IMR-90 (cell line): Measurements from ENCODE around the gene CD19. TPM values are rescaled to one million over a fixed set of nuclear protein-coding genes. Genes with fewer than 3 reads are reported as not detected.

Experiments used
- ATAC-seq: fragments of 200-7000 bp; cut with Tn5 transposase; 2 replicates; pipeline ENCODE4 v1.9.1; 2020; ENCODE audit warnings: low read depth, mild to moderate bottlenecking, moderate library complexity
- BruUV-seq: library from RNA; stranded (reverse); fragments of 400-500 nt; replicated peaks from 2 replicates; lab custom pipeline; 2021; lab: Mats Ljungman, UMichigan
- CTCF ChIA-PET: fragments of 300-600 bp; formaldehyde crosslinking; extraction: SDS; loops from one replicate; lab custom pipeline; 2021; ENCODE audit warnings: antibody characterized with exemption; lab: Yijun Ruan, JAX
- POLR2A ChIA-PET: fragments of 300-600 bp; sonication (Branson Sonifier 250); formaldehyde crosslinking; loops from one replicate; lab custom pipeline; 2022; ENCODE audit warnings: antibody characterized with exemption; ENCODE audit not compliant: unreplicated experiment; lab: Charles Lee
- DNase-seq: peaks from one replicate; pipeline ENCODE4 v3.0.0; 2013
- H2AFZ ChIP-seq: replicated peaks from 2 replicates; pipeline ENCODE3; 2013; ENCODE audit warnings: low read length, mild to moderate bottlenecking; ENCODE audit not compliant: poor library complexity
- H2AK5ac ChIP-seq: 2 replicates; pipeline ENCODE4 v1.6.1; 2013; ENCODE audit warnings: low read depth, low read length, inconsistent platforms
- H2AK9ac ChIP-seq: replicated peaks from 2 replicates; pipeline ENCODE3; 2013; ENCODE audit warnings: mild to moderate bottlenecking, low read depth, low read length, moderate library complexity; ENCODE audit not compliant: poor library complexity
- H2BK120ac ChIP-seq: 2 replicates; pipeline ENCODE4 v1.6.1; 2013; ENCODE audit warnings: low read depth, low read length, inconsistent platforms
- H2BK15ac ChIP-seq: 3 replicates; pipeline ENCODE4 v1.6.1; 2013; ENCODE audit warnings: low read depth, low read length, inconsistent platforms
- H2BK20ac ChIP-seq: 2 replicates; pipeline ENCODE4 v1.6.1; 2013; ENCODE audit warnings: low read depth, mild to moderate bottlenecking, inconsistent platforms, low read length, moderate library complexity
- H2BK5ac ChIP-seq: 2 replicates; pipeline ENCODE4 v1.6.1; 2013; ENCODE audit warnings: mild to moderate bottlenecking, low read depth, low read length, inconsistent platforms; ENCODE audit not compliant: poor library complexity, severe bottlenecking
- H3K14ac ChIP-seq: replicated peaks from 2 replicates; pipeline ENCODE4 v1.6.1; 2013; ENCODE audit warnings: low read depth, low read length, inconsistent platforms
- H3K18ac ChIP-seq: 2 replicates; pipeline ENCODE4 v1.6.1; 2013; ENCODE audit warnings: low read depth, low read length, control low read depth
- H3K23ac ChIP-seq: 2 replicates; pipeline ENCODE4 v1.6.1; 2013; ENCODE audit warnings: low read depth, low read length, inconsistent platforms
- H3K27ac ChIP-seq: 2 replicates; pipeline ENCODE4 v1.5.1; 2013; ENCODE audit warnings: mild to moderate bottlenecking, control low read depth, low read length; ENCODE audit not compliant: insufficient read depth
- H3K27me3 ChIP-seq: 2 replicates; pipeline ENCODE4 v1.6.1; 2013; ENCODE audit warnings: low read length; ENCODE audit not compliant: control insufficient read depth, insufficient read depth
- H3K36me3 ChIP-seq: 2 replicates; pipeline ENCODE4 v1.6.1; 2013; ENCODE audit warnings: low read length, mixed read lengths; ENCODE audit not compliant: control insufficient read depth, insufficient read depth
- H3K4ac ChIP-seq: 2 replicates; pipeline ENCODE4 v1.6.1; 2013; ENCODE audit warnings: low read depth, low read length, inconsistent platforms
- H3K4me1 ChIP-seq: 2 replicates; pipeline ENCODE4 v1.6.1; 2013; ENCODE audit warnings: low read length, mixed read lengths; ENCODE audit not compliant: control insufficient read depth, insufficient read depth
- H3K4me2 ChIP-seq: 2 replicates; pipeline ENCODE4 v1.6.1; 2013; ENCODE audit warnings: low read depth, mild to moderate bottlenecking, control low read depth, low read length, moderate library complexity
- H3K4me3 ChIP-seq: 2 replicates; pipeline ENCODE4 v1.5.1; 2013; ENCODE audit warnings: low read depth, mild to moderate bottlenecking, control low read depth, low read length, moderate library complexity; ENCODE audit not compliant: insufficient read depth
- H3K56ac ChIP-seq: 2 replicates; pipeline ENCODE4 v1.6.1; 2013; ENCODE audit warnings: low read length, inconsistent platforms; ENCODE audit not compliant: insufficient read depth; ENCODE audit errors: extremely low read depth
- H3K79me1 ChIP-seq, 2 experiments: 2 replicates each; pipeline ENCODE4 v1.6.1; 2013; ENCODE audit warnings: low read length in 2 of 2, inconsistent platforms in 1 of 2, low read depth in 1 of 2
- H3K9ac ChIP-seq: 2 replicates; pipeline ENCODE4 v1.6.1; 2013; ENCODE audit warnings: low read depth, low read length, control low read depth
- H3K9me1 ChIP-seq: 2 replicates; pipeline ENCODE4 v1.6.1; 2013; ENCODE audit warnings: low read length, inconsistent platforms; ENCODE audit not compliant: insufficient read depth
- H3K9me3 ChIP-seq: 2 replicates; pipeline ENCODE4 v1.6.1; 2013; ENCODE audit warnings: low read length; ENCODE audit not compliant: control insufficient read depth, insufficient read depth
- H4K20me1 ChIP-seq: 2 replicates; pipeline ENCODE4 v1.6.1; 2013; ENCODE audit warnings: low read length, inconsistent platforms; ENCODE audit not compliant: insufficient read depth
- H4K5ac ChIP-seq: 2 replicates; pipeline ENCODE4 v1.6.1; 2013; ENCODE audit warnings: mild to moderate bottlenecking, low read depth, low read length, control low read depth
- H4K8ac ChIP-seq, 2 experiments: 2 replicates each; pipeline ENCODE4 v1.6.1; 2013; ENCODE audit warnings: low read depth in 2 of 2, low read length in 2 of 2, control low read depth in 1 of 2, inconsistent platforms in 1 of 2
- H4K91ac ChIP-seq: 2 replicates; pipeline ENCODE4 v1.6.1; 2013; ENCODE audit warnings: low read depth, low read length, inconsistent platforms; ENCODE audit not compliant: insufficient read depth
- CEBPB ChIP-seq: IDR thresholded peaks from 2 replicates; pipeline ENCODE4 v1.6.1; 2012; ENCODE audit warnings: low read depth, low read length, improper control_type of control experiment
- CTCF ChIP-seq: conservative IDR thresholded peaks from 2 replicates; pipeline ENCODE4 v1.5.1; 2012; ENCODE audit warnings: mild to moderate bottlenecking, low read depth, low read length, improper control_type of control experiment
- WGBS, 2 experiments: methylation state at CpG; one replicate each; pipeline versions ENCODE4 v1.1.5 to v1.1.7; 2013; ENCODE audit warnings: missing lambda C conversion rate in 2 of 2; ENCODE audit not compliant: insufficient read length in 1 of 2; ENCODE audit errors: extremely low coverage in 2 of 2; 5-methylcytosine and 5-hydroxymethylcytosine counted together
- dilution Hi-C: fragments of 300-500 bp; cut with HindIII; formaldehyde crosslinking; loops from one replicate; pipeline ENCODE4 v1.14.3; 2018; ENCODE audit warnings: low sequenced_read_pairs; ENCODE audit not compliant: unreplicated experiment
- in situ Hi-C: fragments of 300-500 bp; cut with MboI; formaldehyde crosslinking; loops from 3 replicates; pipeline ENCODE4 v1.14.3; 2019; ENCODE audit warnings: low sequenced_read_pairs, inconsistent platforms, mixed read lengths
- intact Hi-C: fragments of 100-400 bp; cut with micrococcal nuclease; formaldehyde crosslinking; loops from 2 replicates; pipeline ENCODE4 v1.10.0; 2022
- polyA plus RNA-seq, 3 experiments: library from polyadenylated mRNA; depleted of rRNA; stranded (reverse); fragments of >200 nt; gene quantifications; 2 replicates each; pipeline ENCODE4 v1.2.3, GENCODE V29; 2012; ENCODE audit warnings: low replicate concordance in 1 of 3
- total RNA-seq: library from RNA; depleted of rRNA; stranded (reverse); fragments of >200 nt; gene quantifications from 2 replicates; pipeline ENCODE4 v1.2.3, GENCODE V29; 2012

Gene CD19
- total and polyA plus RNA-seq, 2 of the 4 experiments (the other 2 are of a cell fraction), result not detected

DNA sequence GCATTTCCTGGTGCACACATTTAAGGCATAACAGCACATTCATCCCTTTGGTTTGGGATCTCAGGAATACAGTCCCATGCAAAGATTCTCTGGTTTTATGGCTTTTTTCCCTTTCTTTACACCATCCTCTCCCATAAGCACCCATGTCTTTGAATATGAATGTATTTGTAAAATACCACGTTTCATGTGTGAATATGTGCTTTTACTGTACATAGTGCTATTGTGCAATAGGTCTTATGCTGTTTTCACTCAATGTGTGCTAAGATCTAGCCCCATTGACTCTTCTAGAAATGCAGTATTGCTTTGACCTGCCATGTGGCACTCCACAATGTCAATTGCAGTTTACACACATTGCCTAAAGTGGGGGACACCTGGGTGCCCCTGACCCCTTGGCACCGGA lies 32.7 kb downstream of the CD19 start:
- Histone ChIP-seq H3K27ac (no peak overlapping the region), H3K4ac (no peak overlapping the region), H3K9me3 (no peaks in the 10 kb centered on the region), H2AK5ac (no peak overlapping the region), H3K14ac (no peak overlapping the region), H2BK5ac (no peak overlapping the region), H4K20me1 (no peaks in the 10 kb centered on the region; the same call in 1 of the 2 replicates), H3K9ac (no peak overlapping the region), H2BK15ac (no peak overlapping the region), H3K4me2 (no peak overlapping the region), H3K79me1 (peaks cover 5 to 7% of the 10 kb centered on the region in 2 experiments; a peak in 3 of 4 replicates), H3K36me3 (peaks cover 32% of the 10 kb centered on the region), H2BK20ac (no peak overlapping the region), H4K5ac (no peak overlapping the region), H3K18ac (no peak overlapping the region), H3K4me1 (no peaks in the 10 kb centered on the region), H3K23ac (no peak overlapping the region), H2BK120ac (no peak overlapping the region), H3K9me1 (no peaks in the 10 kb centered on the region), H2AK9ac (no peak overlapping the region), H4K91ac (no peak overlapping the region), H2AFZ (no peak overlapping the region), H3K4me3 (no peak overlapping the region), H3K56ac (no peak overlapping the region), H3K27me3 (no peaks in the 10 kb centered on the region), H4K8ac (no peak overlapping the region)
- in situ Hi-C loops (loop anchor here (25.0 kb wide), 1 partner anchor 298 kb away; no protein-coding TSS in a partner anchor), dilution Hi-C loops (no loop called here), intact Hi-C loops (no loop called here)
- DNase-seq (no peak), ATAC-seq (no peak)
- no TSS peak for BruUV-seq
- CTCF ChIA-PET, result no interaction called here
- WGBS, 2 experiments, result 100% methylated on average over 1 of the region's 2 CpGs; no CpG with 5 or more reads in 1 of the 2 experiments
- POLR2A ChIA-PET, result no interaction called here
- TF ChIP-seq CEBPB, result peak; percentile 90
- TF ChIP-seq CTCF, result no peak
